NK-92 (cell line): ENCODE results near the gene PRR15.
"Not testable (repeated sequence)": the region's sequence is repeated elsewhere in the genome, so short reads cannot be mapped to it uniquely, and the experiment has no call there.

Source experiments
- DNase-seq: peaks from one replicate; lab custom pipeline; 2025; ENCODE audit not compliant: unreplicated experiment; lab: John Stamatoyannopoulos, UW

PRR15 gene

DNA sequence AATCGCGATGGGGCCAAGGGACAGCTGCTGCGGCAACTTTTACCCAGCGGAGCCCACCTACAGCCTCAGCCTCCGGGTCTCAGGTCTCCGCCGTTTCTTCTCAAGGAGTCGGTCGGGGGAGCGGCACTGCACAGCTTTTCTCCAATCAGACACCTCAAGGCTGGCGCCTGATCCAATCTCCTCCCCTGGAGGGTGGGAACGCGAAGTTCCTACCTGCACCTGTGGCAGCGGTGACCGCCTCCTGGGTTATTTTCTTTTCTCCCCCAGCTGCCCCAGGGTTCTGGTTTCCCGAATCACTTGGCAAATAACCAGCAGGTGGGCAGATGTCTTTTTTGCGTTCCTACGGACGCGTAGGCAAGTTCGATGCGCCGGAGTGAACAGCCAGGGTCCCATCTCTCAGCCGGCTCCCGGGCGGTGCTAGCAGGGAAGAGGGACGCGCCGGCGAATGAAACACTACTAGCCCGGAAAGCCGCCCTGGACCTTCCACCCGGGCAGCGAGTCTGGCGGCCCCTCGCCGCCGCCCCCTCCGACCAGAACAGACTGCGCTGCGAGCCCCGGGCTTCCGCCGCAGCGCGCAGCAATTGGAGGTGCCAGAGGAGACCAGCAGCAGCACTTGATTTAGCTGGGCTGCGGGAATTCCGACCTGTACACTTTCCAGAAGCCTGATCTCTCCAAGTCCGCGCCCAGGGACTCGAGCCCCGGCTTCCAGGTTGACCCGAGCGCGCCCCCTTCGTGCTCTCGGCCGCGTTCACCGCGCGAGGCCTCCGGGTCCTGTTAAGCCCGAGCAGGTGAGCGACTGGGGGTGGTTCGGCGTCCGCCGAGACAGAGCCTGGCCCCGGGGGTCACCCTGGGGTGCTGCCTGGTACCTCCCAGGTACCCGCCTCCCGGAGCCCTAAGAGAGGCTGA is at the start of gene PRR15:
Gene PRR15 (plus strand): TSS at position 246 of the 906 bp plus-strand sequence. CDS start 2,495 bp downstream, outside the sequence.
- no peak for DNase-seq

DNA sequence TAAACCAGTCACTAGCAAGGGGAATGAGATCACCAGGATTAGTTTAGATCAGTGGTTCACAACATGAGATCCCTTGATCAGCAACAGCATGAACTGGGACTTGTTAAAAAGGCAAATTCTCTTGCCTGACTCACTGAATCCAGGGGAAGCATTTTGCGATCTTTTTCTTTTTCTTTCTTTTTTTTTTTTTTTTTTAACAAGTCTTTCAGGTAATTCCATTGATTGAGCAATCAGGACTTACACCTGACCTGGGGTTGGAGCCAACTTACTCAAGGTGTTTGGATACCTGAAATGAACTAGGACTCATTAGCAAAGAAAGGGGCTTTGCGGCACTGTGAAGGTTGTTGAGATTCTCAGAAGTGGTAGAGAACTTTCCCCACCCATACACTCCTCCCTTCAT is 47.1 kb upstream of the PRR15 start:
- no peak for DNase-seq

DNA sequence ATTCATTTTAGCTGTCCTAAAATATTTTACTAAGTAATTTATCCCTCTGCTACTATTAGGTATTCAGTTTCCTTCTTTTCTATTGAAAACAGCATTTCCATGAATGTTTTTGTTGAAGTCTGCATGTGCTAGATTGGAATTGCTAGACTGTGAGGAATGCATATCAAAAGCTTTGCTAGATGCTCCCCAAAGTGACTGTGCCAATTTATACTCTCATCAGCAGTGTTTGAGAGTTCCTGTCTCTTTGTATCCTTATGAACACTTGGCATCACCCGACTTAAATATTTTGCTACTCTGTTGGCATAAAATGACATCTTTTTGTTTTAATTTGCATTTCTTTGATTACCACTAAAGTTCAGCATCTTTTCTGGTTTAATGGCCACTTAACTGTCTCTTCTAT is 45.0 kb upstream of the PRR15 start:
- no peak for DNase-seq

DNA sequence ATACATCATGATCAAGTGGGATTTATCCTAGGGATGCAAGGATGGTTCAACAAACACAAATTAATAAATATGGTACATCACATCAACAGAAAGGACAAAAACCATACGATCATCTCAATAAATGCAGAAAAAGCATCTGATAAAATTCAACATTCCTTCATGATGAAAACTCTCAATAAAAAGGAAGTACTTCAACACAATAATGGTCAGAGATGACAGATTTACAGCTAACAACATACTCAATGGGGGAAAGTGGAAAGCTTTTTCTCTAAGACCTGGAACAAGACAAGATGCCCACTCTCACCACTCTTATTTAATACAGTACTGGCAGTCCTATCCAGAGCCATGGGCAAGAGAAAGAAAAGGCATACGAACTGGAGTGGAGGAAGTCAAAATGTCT is 39.9 kb upstream of the PRR15 start:
- DNase-seq: no peak

DNA sequence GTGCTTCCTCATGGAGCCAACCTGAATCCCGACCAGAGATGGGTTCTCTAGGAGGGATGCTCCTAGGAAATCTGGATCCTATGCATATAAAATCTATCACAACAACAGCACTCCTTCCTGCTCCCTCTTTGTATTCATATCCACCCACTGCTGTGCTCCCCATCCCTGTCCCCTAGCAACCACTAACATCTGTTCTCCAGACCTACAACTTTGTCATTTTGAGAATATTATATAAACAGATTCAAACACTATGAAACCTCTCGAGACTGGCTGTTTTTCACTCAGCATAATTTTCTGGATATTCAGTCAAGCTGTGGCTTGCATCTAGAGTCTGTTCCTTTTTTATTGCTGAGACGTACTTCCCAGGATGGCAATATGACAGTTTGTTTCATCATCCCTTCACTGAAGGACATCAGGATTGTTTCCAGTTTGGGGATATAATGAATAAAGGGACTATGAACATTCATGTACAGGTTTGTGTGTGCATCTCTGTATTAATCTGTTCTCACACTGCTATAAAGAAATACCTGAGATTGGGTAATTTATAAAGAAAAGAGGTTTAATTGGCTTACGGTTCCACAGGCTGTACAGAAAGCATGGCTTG is 36.0 kb upstream of the PRR15 start:
- no peak for DNase-seq

DNA sequence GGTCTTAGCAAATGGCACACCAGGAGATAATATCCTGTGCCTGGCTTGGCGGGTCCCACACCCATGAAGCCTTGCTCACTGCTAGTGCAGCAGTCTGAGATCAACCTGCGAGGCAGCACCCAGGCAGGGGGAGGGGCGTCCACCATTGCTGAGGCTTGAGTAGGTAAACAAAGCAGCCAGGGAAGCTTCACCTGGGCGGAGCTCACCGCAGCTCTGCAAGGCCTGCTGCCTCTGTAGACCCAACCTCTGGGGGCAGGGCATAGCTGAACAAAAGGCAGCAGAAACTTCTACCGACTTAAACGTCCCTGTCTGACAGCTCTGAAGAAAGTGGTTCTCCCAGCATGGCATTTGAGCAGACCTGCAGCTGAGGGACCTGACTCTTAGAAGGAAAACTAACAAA is 35.1 kb upstream of the PRR15 start:
- DNase-seq: not testable (repeated sequence)

GRCh38 chr7:29538389-29538788 is 25.2 kb upstream of the PRR15 start:
- no peak for DNase-seq

DNA sequence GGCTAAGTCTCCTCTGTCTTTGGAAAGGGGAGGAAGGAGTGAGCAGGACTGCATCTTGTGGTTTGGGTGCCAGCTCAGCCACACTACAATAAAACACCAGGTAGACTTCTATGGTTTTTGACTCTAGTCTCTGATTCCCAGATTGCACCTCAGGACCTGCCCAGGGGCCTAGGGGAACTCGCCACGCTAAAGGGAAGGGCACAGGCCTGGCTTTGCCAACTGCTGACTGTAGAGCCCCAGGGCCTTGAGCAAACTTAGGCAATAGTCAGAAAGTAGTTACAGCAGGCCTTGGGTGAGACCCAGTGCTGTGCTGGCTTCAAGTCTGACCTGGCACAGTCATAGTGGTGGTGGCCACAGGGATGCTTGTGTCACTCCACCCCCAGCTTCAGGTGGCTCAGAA is 24.2 kb upstream of the PRR15 start:
- DNase-seq: no peak

- no peak for DNase-seq
Observed at GRCh38 chr7:29547421-29547820, 16.2 kb upstream of the PRR15 start.

DNA sequence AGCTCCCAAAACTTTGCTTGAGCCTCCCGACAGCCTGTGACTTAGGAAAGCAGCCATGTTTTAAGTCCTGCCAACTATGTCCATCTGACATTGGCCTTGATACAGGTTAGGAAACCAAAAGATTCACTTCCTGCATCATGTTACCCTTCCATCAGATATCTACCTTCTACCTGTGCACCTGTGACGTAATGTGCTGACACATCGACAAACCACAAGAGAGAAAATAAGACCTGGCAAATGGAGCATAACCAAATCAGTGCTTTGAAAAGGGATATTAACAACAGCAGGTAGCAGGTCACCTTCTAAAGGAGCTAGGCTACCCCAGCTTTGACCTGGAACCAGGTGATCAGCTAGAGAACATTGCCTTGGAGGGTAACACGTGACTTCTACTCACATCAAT is 14.8 kb upstream of the PRR15 start:
- DNase-seq: no peak

GRCh38 chr7:29552392-29552791 is 11.2 kb upstream of the PRR15 start:
- DNase-seq: no peak

DNA sequence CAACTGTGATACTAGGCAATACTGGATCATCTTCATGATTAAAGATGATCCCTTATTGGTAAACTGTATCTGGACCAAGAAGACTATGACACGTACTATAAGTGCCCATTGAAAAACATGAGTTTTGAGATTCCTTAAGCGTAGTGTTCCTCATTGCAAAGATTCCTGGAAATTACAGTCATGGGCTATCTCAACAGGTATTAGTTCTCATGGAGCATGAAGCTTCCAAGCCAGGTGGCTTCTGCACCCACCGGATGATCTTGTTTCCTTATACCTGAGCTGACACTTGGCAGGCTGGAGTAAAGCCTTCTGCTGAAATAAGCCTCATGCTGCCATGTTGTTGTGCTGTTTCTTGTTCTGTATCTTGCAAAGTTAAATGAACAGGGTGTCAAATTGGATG is 8.6 kb upstream of the PRR15 start:
- DNase-seq: no peak

DNA sequence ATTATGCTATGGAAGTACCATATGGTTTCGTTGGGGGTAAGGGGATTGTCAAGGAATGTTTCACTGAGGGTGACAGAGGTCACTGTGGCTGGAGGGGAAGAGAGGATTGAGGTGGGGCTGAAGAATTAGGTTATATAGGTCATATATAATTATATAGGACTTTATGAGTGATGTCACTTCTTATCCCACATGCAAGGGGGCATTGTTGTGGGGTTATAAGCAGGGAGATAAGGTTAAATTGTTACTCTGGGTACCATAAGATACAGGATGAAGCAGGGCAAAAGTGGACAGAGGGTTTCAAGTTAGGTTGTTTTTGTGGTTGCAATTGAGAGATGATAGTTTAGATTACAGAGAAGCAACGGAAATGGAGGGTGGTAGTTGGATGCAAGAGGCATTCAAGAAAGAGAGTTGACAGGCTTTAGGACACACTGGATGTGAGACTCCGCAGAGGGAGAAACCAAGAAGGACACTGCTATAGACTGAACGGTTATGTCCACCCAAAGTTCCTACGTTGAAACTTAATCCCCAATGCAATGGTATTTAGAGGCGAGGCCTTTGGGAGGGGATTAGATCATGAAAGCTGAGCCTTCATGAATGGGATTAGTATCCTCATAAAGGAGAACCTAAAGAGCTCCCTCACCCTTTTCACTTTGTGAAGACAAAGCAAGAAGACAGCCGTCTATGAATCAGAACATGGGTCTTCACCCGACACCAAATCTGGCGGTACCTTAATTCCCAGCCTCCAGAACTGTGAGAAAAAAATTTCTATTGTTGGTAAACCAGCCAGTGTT is 7.0 kb upstream of the PRR15 start:
- DNase-seq: no peak

- no peak for DNase-seq
Observed at GRCh38 chr7:29557954-29558353, 5.7 kb upstream of the PRR15 start.

GRCh38 chr7:29561271-29561670 is 2.4 kb upstream of the PRR15 start:
- DNase-seq: no peak

DNA sequence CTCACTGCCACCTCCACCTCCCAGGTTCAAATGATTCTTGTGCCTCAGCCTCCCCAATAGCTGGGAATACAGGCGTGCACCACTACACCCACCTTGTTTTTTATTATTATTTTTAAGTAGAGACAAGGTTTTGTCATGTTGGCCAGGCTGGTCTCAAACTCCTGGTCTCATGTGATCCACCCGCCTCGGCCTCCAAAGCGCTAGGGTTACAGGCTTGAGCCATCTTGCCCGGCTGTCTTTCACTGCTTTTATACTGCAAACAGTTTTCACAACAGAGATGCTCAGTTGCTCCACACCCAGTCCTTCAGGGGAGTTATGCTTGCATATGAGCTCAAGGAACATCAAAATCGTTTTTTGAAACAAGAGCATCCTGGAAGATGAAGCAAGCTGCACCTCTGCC is 1.3 kb upstream of the PRR15 start:
- no peak for DNase-seq

DNA sequence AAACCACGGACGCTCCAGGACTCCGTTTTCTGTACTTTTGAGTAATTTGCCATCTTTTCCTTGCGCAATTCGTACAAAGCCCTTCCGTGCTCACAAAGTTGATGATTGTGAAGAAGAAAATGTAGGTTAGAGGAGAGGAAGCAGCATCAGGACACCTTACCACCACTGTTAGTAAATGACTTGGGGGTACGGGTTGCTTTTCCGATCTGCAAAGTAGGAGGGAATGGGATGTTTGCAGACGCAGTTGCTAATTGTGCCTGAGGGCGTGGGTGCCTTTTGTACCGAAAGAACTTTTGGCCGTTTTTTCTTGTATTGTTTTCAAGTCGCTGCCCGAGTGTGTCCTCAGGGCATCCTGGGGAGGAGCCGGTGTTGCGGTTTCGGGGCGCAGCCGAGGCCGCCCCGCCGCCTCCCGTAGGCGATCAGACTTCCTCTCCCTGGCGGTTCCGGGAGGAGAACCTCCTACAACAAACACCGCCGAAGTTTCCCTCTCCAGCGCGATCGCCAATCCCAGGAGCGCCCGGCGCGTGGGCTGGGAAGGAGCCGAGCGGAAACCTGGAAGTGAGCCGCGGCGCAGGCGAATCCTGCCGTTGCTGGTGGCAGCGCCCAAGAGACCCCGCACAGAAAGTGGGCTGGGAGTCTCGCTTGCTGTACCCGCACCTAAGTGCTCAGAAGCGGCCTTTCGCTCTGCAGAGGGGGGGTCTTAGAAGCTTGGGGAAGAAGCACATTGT is 1.0 kb downstream of the PRR15 start:
- no peak for DNase-seq

DNA sequence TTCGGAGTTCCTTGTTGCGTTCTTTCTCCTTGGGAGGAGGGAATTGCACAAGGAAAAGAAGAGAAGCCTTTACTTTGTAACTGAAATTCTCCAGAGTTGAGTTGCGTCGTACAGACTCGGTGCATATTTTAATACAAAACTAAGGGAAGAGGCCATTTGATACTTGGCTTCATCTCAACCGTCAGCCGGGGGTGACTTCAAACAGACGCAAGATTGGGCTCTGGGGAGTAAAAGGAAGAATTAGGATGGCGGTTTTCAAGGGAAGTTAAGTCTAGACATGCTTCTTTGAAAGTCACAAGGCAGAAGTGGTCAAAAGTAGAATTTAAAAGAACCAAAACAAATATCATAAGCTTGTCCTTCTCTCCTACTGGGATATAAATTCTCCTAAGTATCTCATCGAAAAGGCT is 1.6 kb downstream of the PRR15 start:
- DNase-seq: no peak

DNA sequence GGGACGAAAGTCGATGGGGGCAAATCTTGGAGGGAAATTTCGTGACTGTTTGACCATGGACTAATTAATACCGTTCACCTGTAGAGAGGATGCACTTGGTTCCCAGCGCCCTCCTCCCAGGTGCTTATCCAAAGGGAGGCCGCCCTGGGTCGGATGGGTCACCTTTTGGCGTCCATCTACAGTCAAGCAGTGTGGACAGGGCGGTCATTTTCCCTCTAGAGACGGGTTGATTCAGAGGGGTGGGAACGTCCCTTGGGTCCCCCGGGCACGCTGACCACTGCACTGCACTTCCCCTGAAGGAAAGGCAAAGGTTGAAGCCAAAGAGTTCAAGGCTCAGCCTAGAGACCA is 2.0 kb downstream of the PRR15 start:
- no peak for DNase-seq

DNA sequence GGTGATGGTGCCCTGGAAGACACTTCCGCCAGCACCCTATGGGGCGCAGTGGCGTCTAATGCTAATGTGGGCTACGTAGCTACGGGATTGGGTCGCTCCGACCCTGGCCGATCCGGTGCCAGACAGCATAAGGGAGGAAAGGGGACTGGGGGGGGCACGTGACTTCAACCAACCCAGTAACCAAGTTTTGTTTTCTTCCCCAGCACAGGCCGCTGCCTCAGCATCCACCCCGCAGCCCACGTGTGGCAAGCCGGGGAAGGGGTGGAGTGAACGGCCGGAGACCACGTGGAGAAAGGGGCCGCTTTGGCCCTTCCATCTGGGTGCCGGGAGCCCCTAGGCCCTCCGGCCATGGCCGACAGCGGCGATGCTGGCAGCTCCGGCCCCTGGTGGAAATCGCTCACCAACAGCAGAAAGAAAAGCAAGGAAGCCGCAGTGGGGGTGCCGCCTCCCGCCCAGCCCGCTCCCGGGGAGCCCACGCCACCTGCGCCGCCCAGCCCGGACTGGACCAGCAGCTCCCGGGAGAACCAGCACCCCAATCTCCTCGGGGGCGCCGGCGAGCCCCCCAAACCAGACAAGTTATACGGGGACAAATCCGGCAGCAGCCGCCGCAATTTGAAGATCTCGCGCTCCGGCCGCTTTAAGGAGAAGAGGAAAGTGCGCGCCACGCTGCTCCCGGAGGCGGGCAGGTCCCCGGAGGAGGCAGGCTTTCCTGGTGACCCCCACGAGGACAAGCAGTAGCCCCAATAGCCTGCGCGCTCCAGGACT is 2.5 kb downstream of the PRR15 start:
- DNase-seq: no peak

DNA sequence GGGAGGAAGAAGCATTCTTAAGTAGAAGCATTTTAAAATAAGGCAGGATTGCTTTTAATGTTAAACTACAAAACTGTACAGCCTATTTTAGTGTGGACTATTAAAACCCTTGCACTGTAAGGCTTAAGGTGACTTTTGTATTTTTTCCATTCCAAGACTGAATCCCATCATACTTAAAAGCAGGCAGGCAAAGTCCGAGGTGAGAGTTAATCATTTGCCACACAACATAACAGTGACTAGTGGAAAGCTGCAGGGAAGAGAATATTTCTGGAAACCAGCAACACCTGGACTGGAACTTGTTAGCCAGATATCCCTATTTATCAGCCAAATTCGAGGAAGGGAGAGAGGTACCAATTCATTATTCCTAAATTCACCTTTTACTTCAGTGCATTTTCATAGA is 3.5 kb downstream of the PRR15 start:
- no peak for DNase-seq
